HG02840 (cell line): ENCODE measurements around the gene SYNJ2.
"Not testable (repeated sequence)": the region's sequence is repeated elsewhere in the genome, so short reads cannot be mapped to it uniquely, and the experiment has no call there.

ENCODE experiments used
- ATAC-seq: cut with Tn5 transposase; IDR thresholded peaks from one replicate; pipeline ENCODE4 v1.9.1; 2021; ENCODE audit warnings: mild to moderate bottlenecking, moderate library complexity, moderate number of reproducible peaks; ENCODE audit not compliant: unreplicated experiment, low FRiP score

Gene SYNJ2

GRCh38 chr6:157955675-157956074, 26.0 kb upstream of the SYNJ2 start:
- no peak for ATAC-seq

GRCh38 chr6:157956171-157956730, 25.4 kb upstream of the SYNJ2 start:
- ATAC-seq = no peak

- no peak for ATAC-seq
Observed at GRCh38 chr6:157959451-157960227, 22.0 kb upstream of the SYNJ2 start.

- ATAC-seq = no peak
Observed at GRCh38 chr6:157961153-157961831, 20.4 kb upstream of the SYNJ2 start.

- ATAC-seq = no peak
Observed at GRCh38 chr6:157961832-157962575, 19.7 kb upstream of the SYNJ2 start.

- ATAC-seq = no peak
Observed at GRCh38 chr6:157962601-157963302, 18.9 kb upstream of the SYNJ2 start.

- no peak for ATAC-seq
Observed at GRCh38 chr6:157964100-157964499, 17.6 kb upstream of the SYNJ2 start.

GRCh38 chr6:157965387-157965786, 16.3 kb upstream of the SYNJ2 start:
- ATAC-seq = no peak

GRCh38 chr6:157966589-157966977, 15.1 kb upstream of the SYNJ2 start:
- no peak for ATAC-seq

- no peak for ATAC-seq
Observed at GRCh38 chr6:157967020-157967419, 14.6 kb upstream of the SYNJ2 start.

- ATAC-seq = no peak
Observed at GRCh38 chr6:157967486-157967885, 14.2 kb upstream of the SYNJ2 start.

GRCh38 chr6:157972177-157972576, 9.5 kb upstream of the SYNJ2 start:
- ATAC-seq = not testable (repeated sequence)

- no peak for ATAC-seq
Observed at GRCh38 chr6:157974341-157974894, 7.2 kb upstream of the SYNJ2 start.

GRCh38 chr6:157974967-157975366, 6.7 kb upstream of the SYNJ2 start:
- no peak for ATAC-seq

GRCh38 chr6:157975456-157975855, 6.2 kb upstream of the SYNJ2 start:
- no peak for ATAC-seq

GRCh38 chr6:157976345-157977175, 5.1 kb upstream of the SYNJ2 start:
- ATAC-seq = no peak

- ATAC-seq = no peak
Observed at GRCh38 chr6:157977176-157977804, 4.4 kb upstream of the SYNJ2 start.

- no peak for ATAC-seq
Observed at GRCh38 chr6:157978021-157978783, 3.5 kb upstream of the SYNJ2 start.
